HL-60 (cell line): ENCODE results near the gene CHERP.

Source experiments
- CTCF ChIP-seq: IDR thresholded peaks from one replicate; pipeline ENCODE4 v1.5.1; 2011; ENCODE audit warnings: low read length, control low read depth, inconsistent platforms; ENCODE audit not compliant: insufficient read depth
- GABPA ChIP-seq: IDR thresholded peaks from 2 replicates; pipeline ENCODE4 v1.6.1; 2012; ENCODE audit warnings: low read depth
- POLR2AphosphoS5 ChIP-seq: IDR thresholded peaks from 2 replicates; pipeline ENCODE4 v1.6.1; 2012; ENCODE audit warnings: low read depth
- SPI1 ChIP-seq: IDR thresholded peaks from 2 replicates; pipeline ENCODE4 v1.6.1; 2012; ENCODE audit warnings: low read depth, mild to moderate bottlenecking, borderline replicate concordance

- TF ChIP-seq CTCF = no peak
- no peak for TF ChIP-seq SPI1
- TF ChIP-seq POLR2AphosphoS5 = no peak
- TF ChIP-seq GABPA = no peak
Observed at GRCh38 chr19:16542910-16543472, 754 bp upstream of the CHERP start.
